GM21737 (cell line): ENCODE measurements around the gene KRTAP10-1.

Experiments
- ATAC-seq: cut with Tn5 transposase; IDR thresholded peaks from one replicate; pipeline ENCODE4 v1.9.1; 2021; ENCODE audit warnings: mild to moderate bottlenecking, moderate library complexity; ENCODE audit not compliant: unreplicated experiment

Gene KRTAP10-1

DNA sequence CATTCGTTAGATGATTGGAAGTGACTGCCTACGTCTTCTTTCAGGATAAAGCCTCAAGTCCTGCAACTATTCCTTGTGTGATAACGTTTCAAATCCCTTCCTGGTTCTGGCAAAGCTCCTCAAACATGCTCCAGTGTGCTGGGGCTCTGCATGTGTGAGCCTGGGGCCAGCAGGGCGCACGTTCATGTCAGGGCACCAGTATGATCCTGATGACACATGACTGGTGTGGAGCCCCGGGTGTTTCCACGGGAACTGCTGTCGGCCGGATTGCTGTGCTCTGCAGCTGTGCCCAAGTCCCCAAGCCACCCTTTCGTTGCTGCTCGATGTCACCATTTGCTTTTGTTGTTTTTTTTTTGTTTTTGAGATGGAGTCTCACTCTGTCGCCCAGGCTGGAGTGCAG, 21.3 kb downstream of the KRTAP10-1 start:
- no peak for ATAC-seq

DNA sequence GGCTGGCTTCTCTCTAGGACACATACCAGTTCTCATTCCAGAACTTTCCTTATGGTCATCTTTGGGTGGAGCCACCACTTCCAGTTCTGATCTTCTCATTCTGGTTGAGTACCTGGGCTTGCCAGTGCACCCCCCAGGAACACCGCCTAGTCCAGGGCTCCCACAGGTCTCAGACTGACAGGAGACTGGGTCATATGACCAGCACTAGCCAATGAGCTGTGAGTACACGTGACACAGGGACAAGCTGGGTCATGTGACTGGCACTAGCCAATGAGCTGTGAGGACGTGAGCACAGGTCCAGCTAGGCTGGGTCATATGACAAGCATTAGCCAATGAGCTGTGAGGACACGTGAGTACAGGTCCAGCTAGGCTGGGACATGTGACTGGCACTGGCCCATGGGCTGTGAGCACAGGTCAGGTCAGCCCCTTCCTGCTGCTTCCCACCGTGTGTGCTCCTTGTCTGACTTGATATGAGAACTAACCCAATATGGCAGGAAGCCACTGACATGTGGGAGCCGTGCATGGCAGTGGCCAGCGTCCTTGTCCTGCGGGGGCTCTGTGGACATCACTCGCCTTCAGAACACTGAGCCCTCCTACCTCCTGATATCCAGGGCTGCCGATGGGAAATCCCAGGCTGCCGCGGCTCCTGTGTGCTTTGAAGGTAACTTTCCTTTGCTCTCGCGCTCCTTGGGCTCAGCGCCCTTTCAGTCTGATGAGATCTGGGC, 22.7 kb downstream of the KRTAP10-1 start:
- ATAC-seq: no peak

DNA sequence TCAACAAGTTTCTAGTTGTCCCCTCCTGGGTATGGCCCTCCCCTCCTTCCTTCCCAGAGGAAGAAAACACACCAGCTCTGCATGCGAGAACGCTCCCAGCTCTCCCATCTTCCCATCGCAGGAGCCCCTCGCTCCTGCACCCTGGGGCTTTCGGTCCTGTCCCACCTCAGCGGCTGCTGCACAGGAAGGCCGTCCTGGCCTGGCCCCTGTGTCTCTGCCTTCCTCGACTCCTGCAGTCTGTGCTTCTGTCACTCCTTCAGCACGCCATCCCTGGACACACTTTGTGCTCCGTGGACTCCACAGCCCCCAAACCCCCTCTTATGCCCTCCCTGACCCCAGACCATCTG, 23.2 kb downstream of the KRTAP10-1 start:
- ATAC-seq: no peak

DNA sequence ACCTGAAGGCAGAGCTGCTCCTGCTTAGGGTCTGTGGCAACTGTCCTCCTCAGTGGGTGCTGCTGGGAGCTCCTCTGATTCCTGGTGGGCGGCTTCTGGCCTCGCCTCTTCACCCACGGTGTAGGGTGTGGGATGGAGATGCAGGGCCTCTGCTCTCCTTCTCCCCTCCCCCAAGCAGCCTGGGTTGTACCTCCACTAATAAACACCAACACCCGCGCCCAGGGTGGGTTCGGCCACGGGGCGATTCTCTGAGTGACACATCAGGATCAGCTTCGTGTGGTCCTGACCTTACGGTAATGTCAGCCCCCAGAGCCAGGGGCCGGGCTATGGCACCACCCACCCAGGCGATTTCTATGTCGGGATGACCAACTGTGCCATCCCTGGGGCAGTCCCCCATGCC, 23.7 kb downstream of the KRTAP10-1 start:
- no peak for ATAC-seq

DNA sequence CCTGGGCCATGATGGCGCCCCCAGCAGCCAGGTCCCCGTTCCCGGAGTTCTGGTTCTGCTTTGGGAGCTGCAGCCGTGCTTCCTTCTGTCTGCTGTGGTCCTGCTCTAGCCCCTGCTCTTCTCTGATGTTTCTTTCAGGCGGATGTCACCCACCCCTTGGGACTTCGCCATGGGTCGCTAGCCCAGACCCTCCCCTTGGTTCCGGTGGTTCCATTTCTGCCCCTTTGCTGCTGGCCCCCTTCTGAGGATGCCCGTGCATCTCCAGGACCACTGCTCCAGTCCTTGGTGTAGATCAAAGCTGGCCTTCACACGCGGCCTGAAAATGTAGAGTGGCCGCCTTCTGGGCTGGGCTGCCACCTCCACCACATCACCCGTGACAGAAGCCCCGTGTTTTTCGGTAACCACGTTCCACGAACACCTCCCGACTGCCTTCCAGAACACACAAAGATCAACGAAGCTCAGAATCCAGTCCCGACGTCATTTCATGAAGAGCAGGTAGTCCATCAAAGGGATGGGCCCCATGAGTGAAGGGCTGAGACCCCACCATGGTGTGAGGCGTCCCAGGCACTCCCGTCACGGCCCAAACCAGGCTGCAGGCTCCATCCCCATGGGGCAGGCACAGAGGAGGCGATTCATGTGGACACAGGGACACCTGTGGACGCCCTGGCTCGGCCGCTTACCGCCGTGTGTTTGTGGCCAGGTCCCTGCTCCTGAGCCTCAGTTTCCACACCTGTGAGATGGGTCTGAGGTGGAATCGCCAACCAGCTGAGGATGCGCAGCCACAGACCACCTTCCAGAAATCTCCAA, 24.4 kb downstream of the KRTAP10-1 start:
- no peak for ATAC-seq

DNA sequence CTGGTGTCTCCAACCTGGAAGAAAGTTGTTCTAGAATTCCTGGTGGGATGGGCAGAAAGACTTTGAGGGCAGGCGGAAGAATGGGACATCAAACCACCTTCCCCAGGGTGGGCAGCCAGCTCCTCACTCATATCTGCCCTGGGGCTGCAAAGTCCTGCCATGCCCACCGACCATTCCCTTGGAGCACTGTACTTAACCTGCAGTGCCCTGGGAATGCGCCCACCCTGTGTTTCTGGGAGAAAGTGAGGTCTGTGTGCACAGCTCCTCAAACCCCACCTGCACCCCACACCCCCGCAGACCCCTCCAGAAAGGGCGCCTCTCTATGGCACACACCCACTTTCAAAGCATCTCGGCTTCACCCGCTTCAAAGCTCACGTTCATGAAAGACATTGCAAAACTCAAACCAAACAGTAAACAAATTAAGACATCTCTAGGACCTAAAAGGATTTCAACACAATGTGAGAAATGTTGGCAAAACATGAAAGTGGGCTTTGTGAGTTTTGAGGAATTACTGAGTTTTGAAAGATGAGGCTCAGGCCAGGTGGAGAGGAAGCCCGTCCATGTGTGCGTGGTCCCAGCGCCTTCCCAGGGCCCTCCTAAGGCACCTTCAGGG, 25.1 kb downstream of the KRTAP10-1 start:
- ATAC-seq: no peak

DNA sequence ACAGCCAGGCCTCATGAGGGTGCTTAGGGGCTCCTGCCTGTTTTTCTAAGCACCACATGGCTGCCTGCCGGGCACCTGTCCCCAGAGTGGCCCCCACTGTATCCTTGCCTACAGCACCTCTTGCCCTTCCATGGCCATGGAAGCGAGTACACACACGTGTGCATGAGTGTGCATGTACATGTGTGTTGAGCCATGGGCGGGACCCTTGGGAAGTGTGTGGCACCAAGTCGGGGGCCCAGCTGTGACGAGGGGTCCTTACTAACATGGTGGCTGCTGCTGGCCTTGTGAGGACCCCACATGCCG, 25.8 kb downstream of the KRTAP10-1 start:
- no peak for ATAC-seq

DNA sequence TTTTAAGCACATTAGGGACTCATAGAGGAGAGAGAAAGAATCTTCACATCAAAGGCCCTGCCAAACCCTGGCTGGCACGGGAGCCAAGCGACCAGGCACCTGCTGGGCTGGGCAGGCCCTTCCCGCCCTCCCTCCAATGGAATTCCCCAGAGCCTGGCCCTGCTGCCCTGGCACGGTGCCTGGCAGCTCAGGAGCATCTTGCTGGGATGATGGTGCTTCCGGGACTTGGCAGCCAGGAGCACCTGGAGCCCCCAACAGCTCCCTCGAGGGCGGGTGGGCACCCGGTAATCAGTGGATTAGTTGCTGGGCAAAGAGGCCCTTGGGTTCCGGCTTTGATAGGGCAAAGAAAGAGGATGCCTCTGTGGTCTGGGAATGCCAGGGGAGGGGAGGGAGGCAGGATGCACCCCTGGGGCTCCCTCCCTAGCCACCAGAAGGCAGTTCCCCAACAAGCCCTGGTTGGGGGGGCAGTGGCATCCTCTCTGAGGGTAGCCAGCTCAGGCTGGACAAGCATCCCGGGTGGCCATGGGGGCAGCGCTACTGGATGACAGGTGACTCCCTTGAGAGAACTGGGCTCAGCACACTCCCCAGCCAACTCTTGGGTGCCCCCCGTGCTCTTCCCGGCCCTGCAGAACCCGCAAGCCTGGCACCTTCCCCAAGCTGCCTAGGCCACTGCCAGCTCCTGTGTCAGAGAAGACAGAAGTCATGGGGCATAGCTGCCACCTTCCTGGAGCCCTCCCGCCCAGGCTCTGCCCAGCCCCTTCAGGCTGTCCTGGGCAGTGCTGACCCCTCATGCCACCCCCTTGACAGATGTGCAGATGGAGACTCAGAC, 26.4 kb downstream of the KRTAP10-1 start:
- ATAC-seq: no peak

DNA sequence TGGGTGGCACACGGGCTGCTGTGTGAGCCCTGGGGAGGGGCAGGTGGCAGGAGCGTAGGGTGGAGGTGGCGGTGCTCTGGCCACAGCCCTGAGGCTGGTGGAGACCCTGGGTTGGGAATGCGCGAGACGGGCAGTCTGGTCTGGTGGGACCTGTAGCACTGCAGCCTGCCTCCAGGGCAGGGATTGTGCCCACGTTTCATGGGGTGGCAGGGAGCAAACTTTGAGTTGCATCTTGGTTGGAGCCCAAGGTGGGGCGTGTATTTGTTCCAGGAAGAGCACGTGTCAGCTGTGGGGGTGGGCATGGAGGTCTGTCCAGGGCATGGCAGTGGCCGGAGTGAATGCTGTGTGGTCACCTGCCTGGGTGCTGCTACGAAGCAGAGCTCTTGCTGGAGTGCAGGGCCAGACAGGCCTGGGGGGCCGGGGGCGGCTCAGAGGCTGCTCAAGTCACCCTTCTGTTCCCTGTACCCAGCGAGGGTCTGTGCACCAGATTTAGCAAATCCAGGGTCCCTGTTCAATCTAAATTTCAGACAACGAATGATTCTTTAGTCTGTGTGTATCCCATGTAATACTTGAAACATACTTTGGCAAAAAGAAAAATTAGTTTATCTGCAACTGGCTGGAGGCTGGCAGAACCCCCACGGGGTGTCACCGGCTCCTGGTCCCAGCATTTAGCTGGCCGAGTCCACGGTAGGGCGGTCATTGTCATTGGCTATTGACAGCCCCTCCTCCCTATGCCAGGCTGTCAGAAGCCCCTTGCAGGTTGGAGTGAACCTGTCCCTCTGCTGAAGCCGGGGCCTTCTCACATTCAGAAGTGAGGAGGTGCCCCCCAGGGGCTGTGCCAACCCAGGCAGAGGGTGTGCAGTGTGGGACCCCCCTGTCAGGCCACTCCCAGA, 27.3 kb downstream of the KRTAP10-1 start:
- no peak for ATAC-seq

DNA sequence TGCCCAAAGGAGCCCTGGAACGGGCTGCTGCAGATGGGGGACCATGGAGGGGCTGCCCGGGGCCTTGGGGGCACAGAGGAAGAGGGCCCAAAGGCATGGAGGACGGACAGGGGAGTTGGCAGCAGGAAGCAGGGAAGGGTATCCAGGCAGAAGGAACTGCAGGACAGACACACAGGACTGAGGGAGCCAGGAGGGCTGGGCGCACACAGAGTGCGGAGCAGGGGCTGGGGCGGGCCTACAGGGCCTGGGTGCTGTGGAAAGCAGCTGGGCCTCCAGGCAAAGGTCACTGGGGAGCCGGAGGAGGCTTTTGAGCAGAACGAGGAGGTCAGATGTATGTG, 28.1 kb downstream of the KRTAP10-1 start:
- no peak for ATAC-seq

DNA sequence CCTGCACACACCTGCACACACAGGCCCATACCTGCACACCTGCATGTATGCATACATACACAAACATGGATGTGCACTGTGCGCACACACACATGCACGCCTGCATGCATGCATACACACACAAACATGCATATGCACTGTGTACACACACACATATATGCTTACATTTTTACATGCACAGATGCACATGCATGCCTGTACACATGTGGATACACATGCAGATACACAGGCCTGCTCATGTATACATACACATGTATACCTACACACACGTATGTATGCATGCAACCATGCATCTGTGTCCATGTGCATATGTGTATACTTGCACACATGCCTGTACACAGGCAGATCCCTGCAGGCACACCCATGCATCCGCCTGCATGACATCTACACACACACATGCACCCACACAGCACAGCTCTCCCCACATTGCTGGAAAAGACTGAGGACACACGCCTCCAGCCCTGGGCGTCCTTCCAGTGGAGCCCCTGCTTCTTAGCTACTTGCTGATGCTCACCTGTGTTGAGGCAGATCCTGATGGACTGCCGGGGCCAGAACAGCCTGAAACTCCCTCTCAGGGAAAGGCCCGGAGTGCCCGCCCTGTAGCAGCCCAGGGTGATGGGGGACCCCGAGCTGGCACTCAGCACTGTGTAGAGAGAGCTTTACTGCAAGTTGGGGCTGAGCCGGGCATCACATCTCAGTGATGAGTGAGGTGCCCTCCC, 28.6 kb downstream of the KRTAP10-1 start:
- no peak for ATAC-seq

DNA sequence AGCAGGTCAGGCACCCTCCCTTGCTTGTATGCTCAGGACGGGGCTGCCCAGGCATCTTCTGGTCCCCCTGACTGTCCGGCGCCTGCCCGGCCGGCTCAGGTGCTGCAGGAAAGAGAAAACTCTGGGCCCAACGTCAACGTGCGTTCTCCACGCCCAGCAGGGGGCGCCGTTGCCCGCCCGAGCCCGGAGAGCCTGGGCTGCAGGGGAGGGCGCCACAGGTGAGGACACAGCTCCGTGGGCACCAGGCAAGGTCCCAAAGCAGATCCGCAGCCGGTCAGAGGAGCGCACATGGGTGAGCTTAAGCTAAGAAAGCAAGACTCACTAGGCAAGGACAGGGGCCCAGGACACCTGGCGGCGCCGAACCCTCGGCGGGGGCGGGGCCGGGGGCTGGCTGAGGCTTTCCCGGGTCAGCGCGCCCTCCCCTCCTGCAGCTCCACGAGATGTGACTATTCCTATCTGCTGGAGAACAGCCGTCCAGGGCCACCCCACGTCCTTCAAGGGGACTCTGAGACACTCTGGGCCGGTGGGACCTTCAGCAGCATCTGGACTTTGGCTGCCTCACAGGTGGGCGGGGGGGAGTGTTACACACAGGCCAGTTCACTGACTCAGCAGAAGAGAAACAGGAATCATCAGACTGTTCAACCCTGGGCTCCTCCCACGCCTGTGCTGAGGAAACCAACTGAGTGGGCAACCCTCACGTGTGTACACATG, 29.3 kb downstream of the KRTAP10-1 start:
- no peak for ATAC-seq

DNA sequence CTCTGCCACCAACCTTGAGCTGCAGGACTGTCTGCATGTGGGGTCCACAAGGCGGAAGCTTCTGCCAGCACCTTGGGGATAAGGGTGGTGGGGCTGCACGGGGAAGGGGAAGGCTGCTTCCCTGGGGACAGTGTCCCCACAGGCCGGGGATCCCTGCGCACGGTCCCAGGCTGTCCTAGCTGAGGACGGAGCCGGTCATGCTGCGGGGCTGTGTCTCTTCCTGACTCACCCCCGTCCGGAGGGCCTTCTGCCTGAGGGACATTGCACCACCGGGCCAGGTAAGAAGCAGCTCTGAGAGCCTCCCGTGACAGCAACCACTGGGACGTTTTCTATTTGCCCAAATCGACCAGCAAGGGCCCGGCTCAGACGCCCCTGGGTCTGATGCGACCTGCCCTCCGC, 29.9 kb downstream of the KRTAP10-1 start:
- no peak for ATAC-seq

DNA sequence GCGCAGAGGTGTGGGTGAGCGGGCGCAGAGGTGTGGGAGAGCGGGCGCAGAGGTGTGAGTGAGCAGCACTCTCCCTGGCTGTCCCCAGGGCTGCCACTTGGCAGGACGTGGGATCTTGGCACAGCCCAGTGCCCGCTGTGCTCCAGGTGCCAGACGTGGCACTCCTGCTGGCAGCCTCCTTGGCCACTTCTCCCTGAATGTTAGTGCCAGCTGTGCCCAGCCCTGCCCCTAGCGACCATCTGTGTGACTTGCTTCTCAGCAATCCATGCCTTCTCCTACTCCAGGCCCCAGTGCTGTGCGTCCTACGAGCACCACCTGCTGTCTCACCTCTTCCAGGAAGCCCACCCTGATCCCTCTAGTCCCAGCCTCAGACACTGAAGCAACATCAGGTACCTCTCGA, 30.5 kb downstream of the KRTAP10-1 start:
- ATAC-seq: no peak

DNA sequence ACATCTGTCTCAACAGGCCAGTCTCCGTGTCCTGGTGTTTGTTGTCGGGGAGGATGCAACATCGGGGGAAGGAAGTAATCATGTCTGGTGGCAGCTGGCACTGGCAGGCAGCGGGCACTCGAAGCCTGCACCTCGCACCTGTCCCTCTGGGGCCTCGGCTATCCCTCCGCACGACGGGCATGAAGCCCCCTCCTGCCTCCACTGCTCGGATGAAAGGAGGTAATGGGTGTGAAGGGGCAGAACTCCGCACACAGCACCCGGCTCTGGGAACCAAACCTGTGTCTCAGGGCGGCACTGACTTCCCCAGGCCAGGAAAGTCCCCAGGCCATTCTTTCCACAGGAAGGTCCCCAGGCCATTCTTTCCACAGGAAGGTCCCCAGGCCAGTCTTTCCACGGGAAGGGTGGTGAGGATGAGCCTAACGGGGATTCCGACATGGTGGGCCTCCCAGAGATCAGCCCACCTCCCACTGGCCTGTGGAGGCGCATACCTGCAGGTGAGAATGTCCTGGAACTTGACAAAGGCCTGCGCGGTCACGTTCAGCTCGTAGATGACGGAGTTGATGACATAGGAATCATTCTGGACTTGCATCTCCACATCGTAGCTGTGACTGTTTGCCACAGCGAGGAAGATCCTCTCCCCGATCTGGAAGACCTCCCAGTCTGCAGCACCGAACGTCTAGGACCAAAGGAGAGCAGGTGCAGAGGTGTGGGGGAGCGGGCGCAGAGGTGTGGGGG, 31.1 kb downstream of the KRTAP10-1 start:
- ATAC-seq: no peak

DNA sequence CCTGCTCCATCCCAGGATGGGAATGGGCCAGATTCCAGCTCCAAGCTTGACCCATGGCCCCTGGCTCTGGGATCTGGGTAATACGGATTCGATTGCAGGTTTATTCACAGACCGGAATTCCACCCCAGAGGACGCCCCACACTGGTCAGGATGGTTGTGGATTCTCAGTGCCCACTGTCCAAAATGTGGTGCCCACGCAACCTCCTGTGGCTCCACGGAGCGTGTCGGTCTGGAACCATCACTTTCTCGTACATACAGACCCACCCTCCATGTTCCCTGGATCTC, 31.6 kb downstream of the KRTAP10-1 start:
- no peak for ATAC-seq

DNA sequence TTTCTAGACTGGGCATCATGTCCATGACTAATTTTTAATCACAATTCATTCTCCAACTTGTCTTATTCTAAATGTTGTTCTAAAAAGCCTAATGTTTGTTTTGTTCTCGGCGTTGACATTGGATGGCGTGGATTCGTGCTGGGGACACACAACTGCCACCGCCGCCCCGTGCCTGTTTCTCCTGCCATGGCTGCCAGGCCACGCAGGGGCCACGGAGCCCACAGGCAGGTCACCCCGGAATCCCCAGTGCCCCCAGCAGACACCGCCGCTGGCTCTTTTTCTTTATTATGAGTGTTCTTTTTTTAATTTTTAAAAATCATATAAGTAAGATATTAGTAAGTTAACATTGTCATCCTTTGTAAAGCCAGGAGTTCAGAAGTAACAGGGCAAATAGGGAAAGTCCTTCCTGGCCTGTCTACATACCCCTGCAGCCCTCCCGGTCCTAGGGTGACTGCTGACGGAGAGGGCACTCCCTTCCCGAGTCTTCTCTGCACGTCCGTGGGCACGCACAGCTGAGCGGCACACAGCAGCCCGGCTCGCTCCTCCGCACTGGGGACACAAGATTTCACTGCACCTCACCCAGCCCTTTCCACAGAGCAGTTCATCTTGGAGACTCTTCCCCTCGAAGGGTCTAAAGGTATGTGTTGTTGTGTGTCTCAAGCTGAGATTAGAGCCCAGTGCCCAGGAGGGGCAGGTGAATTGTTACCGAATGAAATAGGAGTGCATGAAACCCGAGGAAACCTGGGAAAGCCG, 32.1 kb downstream of the KRTAP10-1 start:
- no peak for ATAC-seq
